Mesothelial cell of epicardium (in vitro differentiated cells): ENCODE results near the gene C10orf90. TPM values are rescaled to one million over a fixed set of nuclear protein-coding genes. Genes with fewer than 3 reads are reported as not detected.

ENCODE experiments used
- DNase-seq, 2 experiments: peaks; one replicate each; pipeline ENCODE4 v3.0.0; 2021; ENCODE audit warnings: low spot score in 2 of 2; ENCODE audit not compliant: unreplicated experiment in 2 of 2
- H3K27ac Mint-ChIP-seq: 2 replicates; pipeline ENCODE4 v1.8.0; 2021; ENCODE audit warnings: mixed read lengths
- H3K27me3 Mint-ChIP-seq: 2 replicates; pipeline ENCODE4 v1.8.0; 2021; ENCODE audit warnings: low read depth, mixed read lengths
- H3K36me3 Mint-ChIP-seq: 2 replicates; pipeline ENCODE4 v1.8.0; 2021; ENCODE audit warnings: mixed read lengths
- H3K4me1 Mint-ChIP-seq: 2 replicates; pipeline ENCODE4 v1.8.0; 2021; ENCODE audit warnings: mixed read lengths
- H3K4me3 Mint-ChIP-seq: 2 replicates; pipeline ENCODE4 v1.8.0; 2021; ENCODE audit warnings: mild to moderate bottlenecking, moderate library complexity, mixed read lengths
- H3K9me3 Mint-ChIP-seq: 2 replicates; pipeline ENCODE4 v1.8.0; 2021; ENCODE audit warnings: mixed read lengths
- total RNA-seq: library from RNA; stranded (reverse); gene quantifications from 3 replicates; pipeline ENCODE4 v1.2.1, GENCODE V29; 2021
- TF ChIP-seq, protein P1 (sequence below): fragments of 200-600 bp; sonication (generic); IDR thresholded peaks from one replicate; pipeline ENCODE4 v1.5.0; 2021; ENCODE audit warnings: antibody characterized with exemption; ENCODE audit not compliant: unreplicated experiment

C10orf90 gene
- total RNA-seq, 1 donor from 2014 or later = not detected

DNA sequence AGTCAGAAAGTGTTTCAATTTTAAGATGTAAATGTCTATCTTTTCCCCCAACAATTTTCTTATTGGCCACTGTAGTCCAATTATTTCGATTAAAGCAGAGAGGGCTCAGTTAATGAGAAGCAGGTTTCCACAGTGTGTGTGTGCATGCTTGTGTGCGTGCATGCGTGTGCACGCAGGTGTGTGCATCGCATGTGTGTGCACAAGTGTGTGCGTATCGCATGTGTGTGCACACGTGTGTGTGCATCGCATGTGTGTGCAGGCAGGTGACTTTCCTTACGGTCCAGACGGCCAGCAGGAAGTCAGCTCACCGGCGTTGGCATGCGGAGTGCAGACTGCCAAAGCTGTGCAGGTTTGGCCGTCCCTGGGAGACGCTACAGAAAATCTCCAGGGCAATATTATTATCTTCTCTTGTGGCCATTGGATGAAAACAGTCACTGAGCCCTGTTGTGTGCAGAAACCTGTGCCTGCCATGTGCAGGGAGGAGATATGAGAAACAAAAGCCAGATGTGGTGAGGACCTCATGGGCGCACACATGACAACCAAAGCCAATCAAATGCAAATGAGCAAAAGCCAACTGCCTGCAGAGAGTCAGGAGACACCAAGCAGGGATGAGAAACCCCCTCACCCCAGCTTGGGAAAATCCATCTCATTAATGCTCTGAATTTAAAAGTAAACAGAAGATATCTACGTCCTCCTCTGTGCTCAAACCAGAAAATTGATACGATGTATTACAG, 70.4 kb downstream of the C10orf90 start:
- H3K9me3 Mint-ChIP-seq = no peaks in the 10 kb centered on the region
- H3K4me1 Mint-ChIP-seq = no peaks in the 10 kb centered on the region
- H3K27ac Mint-ChIP-seq = no peak overlapping the region
- no peak for DNase-seq
- no peaks in the 10 kb centered on the region for H3K36me3 Mint-ChIP-seq
- no peak overlapping the region for H3K4me3 Mint-ChIP-seq
- H3K27me3 Mint-ChIP-seq = peaks cover 5% of the 10 kb centered on the region
- TF ChIP-seq, protein P1, sequence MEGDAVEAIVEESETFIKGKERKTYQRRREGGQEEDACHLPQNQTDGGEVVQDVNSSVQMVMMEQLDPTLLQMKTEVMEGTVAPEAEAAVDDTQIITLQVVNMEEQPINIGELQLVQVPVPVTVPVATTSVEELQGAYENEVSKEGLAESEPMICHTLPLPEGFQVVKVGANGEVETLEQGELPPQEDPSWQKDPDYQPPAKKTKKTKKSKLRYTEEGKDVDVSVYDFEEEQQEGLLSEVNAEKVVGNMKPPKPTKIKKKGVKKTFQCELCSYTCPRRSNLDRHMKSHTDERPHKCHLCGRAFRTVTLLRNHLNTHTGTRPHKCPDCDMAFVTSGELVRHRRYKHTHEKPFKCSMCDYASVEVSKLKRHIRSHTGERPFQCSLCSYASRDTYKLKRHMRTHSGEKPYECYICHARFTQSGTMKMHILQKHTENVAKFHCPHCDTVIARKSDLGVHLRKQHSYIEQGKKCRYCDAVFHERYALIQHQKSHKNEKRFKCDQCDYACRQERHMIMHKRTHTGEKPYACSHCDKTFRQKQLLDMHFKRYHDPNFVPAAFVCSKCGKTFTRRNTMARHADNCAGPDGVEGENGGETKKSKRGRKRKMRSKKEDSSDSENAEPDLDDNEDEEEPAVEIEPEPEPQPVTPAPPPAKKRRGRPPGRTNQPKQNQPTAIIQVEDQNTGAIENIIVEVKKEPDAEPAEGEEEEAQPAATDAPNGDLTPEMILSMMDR = no peak

DNA sequence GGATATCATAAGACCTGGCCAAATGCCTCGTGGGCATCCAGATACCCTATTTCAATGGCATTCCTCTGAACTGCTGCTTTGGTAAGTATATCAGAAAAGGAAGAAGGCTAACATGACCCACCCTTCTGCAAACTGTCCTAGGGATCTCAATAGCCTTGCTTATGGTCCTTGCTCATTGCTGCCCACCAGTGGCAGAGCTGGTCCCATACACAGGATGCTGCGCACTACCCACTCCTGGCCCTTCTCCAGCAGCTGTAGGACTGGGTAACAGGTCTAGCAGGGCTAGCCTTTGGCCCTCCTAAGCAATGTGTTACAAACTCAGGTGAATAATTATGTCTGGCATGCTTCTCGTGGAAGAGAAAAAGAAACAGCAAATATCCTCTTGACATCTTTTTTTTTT, 72.5 kb downstream of the C10orf90 start:
- Mint-ChIP-seq H3K27me3 (no peaks in the 10 kb centered on the region), H3K9me3 (no peaks in the 10 kb centered on the region), H3K27ac (no peak overlapping the region), H3K36me3 (no peaks in the 10 kb centered on the region), H3K4me3 (no peak overlapping the region), H3K4me1 (no peaks in the 10 kb centered on the region)
- TF ChIP-seq, protein P1 = no peak
- no peak for DNase-seq

DNA sequence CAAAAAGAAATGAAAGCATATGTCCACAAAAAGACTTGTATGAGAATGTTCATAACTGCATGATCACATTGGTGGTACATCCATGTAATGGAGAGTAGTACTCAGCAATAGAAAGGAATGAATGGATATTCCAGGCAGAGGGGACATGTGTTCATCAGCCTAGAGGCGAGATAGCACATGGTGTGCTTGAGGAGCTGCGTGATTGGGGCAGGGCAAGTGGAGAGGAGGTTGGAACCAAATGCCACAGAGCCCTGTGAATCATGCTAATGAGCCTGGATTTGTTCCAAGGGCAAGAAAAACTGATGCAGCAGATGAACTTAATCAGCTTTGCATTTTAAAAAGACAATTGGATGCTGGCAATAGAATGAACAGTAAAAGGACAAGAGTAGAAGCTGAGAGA, 73.3 kb downstream of the C10orf90 start:
- no peak for DNase-seq
- Mint-ChIP-seq H3K9me3 (no peaks in the 10 kb centered on the region), H3K36me3 (no peaks in the 10 kb centered on the region), H3K4me1 (no peaks in the 10 kb centered on the region), H3K4me3 (no peak overlapping the region), H3K27ac (no peak overlapping the region), H3K27me3 (no peaks in the 10 kb centered on the region)
- TF ChIP-seq, protein P1 = no peak

DNA sequence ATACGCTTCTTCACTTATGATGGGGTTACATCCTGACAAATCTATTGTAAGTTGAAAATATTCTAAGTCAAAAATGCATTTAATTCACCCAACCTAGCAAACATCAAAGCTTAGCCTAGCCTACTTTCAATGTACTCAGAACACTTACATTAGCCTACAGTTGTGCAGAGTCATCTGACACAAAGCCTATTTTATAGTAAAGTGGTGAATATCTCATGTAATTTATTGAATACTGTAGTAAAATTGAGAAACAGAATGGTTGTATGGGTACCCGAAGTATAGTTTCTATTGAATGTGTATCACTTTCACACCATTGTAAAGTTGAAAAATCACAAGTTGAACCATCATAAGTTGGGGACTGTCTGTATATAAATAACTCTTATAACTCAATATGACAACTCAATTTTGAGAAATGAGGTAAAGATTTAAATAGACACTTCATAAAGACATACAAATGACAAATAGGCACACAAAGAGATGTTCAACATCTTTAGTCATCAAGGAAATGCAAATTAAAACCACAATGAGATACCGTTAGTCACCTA, 73.9 kb downstream of the C10orf90 start:
- H3K27me3 Mint-ChIP-seq = no peaks in the 10 kb centered on the region
- no peaks in the 10 kb centered on the region for H3K36me3 Mint-ChIP-seq
- H3K4me3 Mint-ChIP-seq = no peak overlapping the region

DNA sequence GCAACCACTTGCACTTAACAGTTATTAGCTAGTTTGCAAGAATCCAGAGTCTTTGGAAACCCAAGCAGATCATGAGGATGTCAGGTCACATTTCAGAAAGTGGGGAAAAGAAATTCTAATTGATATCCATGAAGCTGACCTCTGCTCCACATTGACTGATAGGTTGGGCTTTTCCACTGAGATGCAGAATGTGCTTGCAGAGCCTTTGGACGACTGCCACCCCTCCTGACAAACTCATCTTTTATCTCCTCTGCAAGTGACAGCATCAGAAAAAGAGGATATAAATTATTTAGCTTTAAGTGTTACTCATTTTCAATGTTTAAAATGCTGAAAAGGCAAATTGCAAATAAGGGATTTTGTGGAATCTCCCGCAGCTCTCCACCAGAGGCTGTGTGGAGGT, 75.3 kb downstream of the C10orf90 start:
- Mint-ChIP-seq H3K4me1 (no peaks in the 10 kb centered on the region), H3K9me3 (no peaks in the 10 kb centered on the region), H3K4me3 (no peak overlapping the region), H3K27me3 (no peaks in the 10 kb centered on the region), H3K36me3 (no peaks in the 10 kb centered on the region), H3K27ac (no peak overlapping the region)
- DNase-seq = no peak
- TF ChIP-seq, protein P1 = no peak

More for the DNA sequence above, 73.9 kb downstream of the C10orf90 start:
- no peaks in the 10 kb centered on the region for H3K4me1 Mint-ChIP-seq
- no peak overlapping the region for H3K27ac Mint-ChIP-seq
- H3K9me3 Mint-ChIP-seq = no peaks in the 10 kb centered on the region
- no peak for DNase-seq
- TF ChIP-seq, protein P1 = no peak
